C4-2B (cell line): Measurements from ENCODE around the gene LRRC58.
"Not testable (repeated sequence)": the region's sequence is repeated elsewhere in the genome, so short reads cannot be mapped to it uniquely, and the experiment has no call there.

ENCODE experiments used
- H3K27ac ChIP-seq: fragments of 450-650 bp; 2 replicates; pipeline ENCODE4 v1.5.1; 2017
- CTCF ChIP-seq: fragments of 450-650 bp; conservative IDR thresholded peaks from 2 replicates; pipeline ENCODE4 v1.5.1; 2017; ENCODE audit warnings: mild to moderate bottlenecking
- ZFX ChIP-seq: fragments of 450-650 bp; IDR thresholded peaks from 2 replicates; pipeline ENCODE4 v1.6.1; 2017

Gene LRRC58

GRCh38 chr3:120306519-120307455 is 42.4 kb downstream of the LRRC58 start:
- no peak overlapping the region for H3K27ac ChIP-seq
- TF ChIP-seq ZFX (no peak), CTCF (no peak)

GRCh38 chr3:120304616-120305015 is 44.5 kb downstream of the LRRC58 start:
- no peak overlapping the region for H3K27ac ChIP-seq
- no peak for TF ChIP-seq ZFX
- TF ChIP-seq CTCF, result no peak

- TF ChIP-seq ZFX (no peak), CTCF (no peak)
- no peak overlapping the region for H3K27ac ChIP-seq
Observed at GRCh38 chr3:120302361-120302760, 46.8 kb downstream of the LRRC58 start.

GRCh38 chr3:120300971-120301370 is 48.2 kb downstream of the LRRC58 start:
- H3K27ac ChIP-seq, result no peak overlapping the region
- TF ChIP-seq ZFX (no peak), CTCF (no peak)

GRCh38 chr3:120299403-120299802 is 49.8 kb downstream of the LRRC58 start:
- no peak for TF ChIP-seq CTCF
- no peak for TF ChIP-seq ZFX

GRCh38 chr3:120298996-120299395 is 50.2 kb downstream of the LRRC58 start:
- no peak overlapping the region for H3K27ac ChIP-seq
- TF ChIP-seq ZFX (no peak), CTCF (no peak)

More at GRCh38 chr3:120299403-120299802, 49.8 kb downstream of the LRRC58 start:
- H3K27ac ChIP-seq, result no peak overlapping the region

- H3K27ac ChIP-seq, result not testable (repeated sequence)
Observed at GRCh38 chr3:120291552-120291951, 57.6 kb downstream of the LRRC58 start.

GRCh38 chr3:120289636-120290035 is 59.5 kb downstream of the LRRC58 start:
- TF ChIP-seq ZFX (no peak), CTCF (no peak)
- H3K27ac ChIP-seq, result no peak overlapping the region
